HEK293 (cell line): ENCODE data around the gene NAA16.

ENCODE experiments used
- CTCF ChIA-PET: fragments of 350-600 bp; formaldehyde crosslinking; extraction: SDS; loops from one replicate; lab custom pipeline; 2021; ENCODE audit warnings: antibody characterized with exemption; lab: Yijun Ruan, JAX
- POLR2A ChIA-PET: fragments of 300-600 bp; formaldehyde crosslinking; extraction: SDS; loops from one replicate; lab custom pipeline; 2020; ENCODE audit warnings: antibody characterized with exemption, inconsistent platforms; lab: Yijun Ruan, JAX
- H3K27ac ChIP-seq: fragments of 200-500 bp; sonication (Bioruptor generic); 2 replicates; pipeline ENCODE4 v1.5.1; 2014; ENCODE audit warnings: low read depth, low read length, control low read depth, inconsistent platforms; ENCODE audit errors: extremely low read depth
- H3K36me3 ChIP-seq, 2 experiments: fragments of 200-500 bp in 1 of 2; sonication (Bioruptor generic) in 1 of 2; 1 replicate in 1 of 2; 2 replicates in 1 of 2; pipeline ENCODE4 v1.5.1; 2014 to 2017; ENCODE audit warnings: inconsistent platforms in 2 of 2, low read length in 2 of 2; ENCODE audit not compliant: control insufficient read depth in 2 of 2, insufficient read depth in 1 of 2
- H3K4me1 ChIP-seq: fragments of 200-500 bp; sonication (Bioruptor generic); 2 replicates; pipeline ENCODE4 v1.5.1; 2014; ENCODE audit warnings: mild to moderate bottlenecking, low read length, inconsistent platforms; ENCODE audit not compliant: control insufficient read depth, insufficient read depth
- H3K4me3 ChIP-seq: 2 replicates; pipeline ENCODE4 v1.5.1; 2011; ENCODE audit warnings: low read depth, mild to moderate bottlenecking, control low read depth, low read length, moderate library complexity
- H3K9me3 ChIP-seq: fragments of 200-500 bp; sonication (Bioruptor generic); 2 replicates; pipeline ENCODE4 v1.5.1; 2014; ENCODE audit warnings: low read depth, low read length, inconsistent platforms; ENCODE audit not compliant: control insufficient read depth, insufficient read depth
- BCL11B ChIP-seq: fragments of 450-650 bp; formaldehyde crosslinking; IDR thresholded peaks from 2 replicates; pipeline ENCODE4 v1.5.1; 2016; ENCODE audit warnings: low read depth, missing biosample characterization, missing genetic modification characterization
- HOXD13 ChIP-seq: sonication (generic); formaldehyde crosslinking; IDR thresholded peaks from 2 replicates; pipeline ENCODE4 v1.8.0; 2022; ENCODE audit warnings: missing genetic modification reagents, borderline replicate concordance
- KLF8 ChIP-seq: fragments of 450-650 bp; formaldehyde crosslinking; IDR thresholded peaks from 2 replicates; pipeline ENCODE4 v1.5.1; 2016; ENCODE audit warnings: missing biosample characterization, missing genetic modification characterization
- PRDM1 ChIP-seq: fragments of 450-650 bp; formaldehyde crosslinking; IDR thresholded peaks from 2 replicates; pipeline ENCODE4; 2016; ENCODE audit warnings: missing biosample characterization, missing genetic modification characterization
- SCRT2 ChIP-seq: fragments of 450-650 bp; formaldehyde crosslinking; IDR thresholded peaks from 2 replicates; pipeline ENCODE4 v1.5.1; 2016; ENCODE audit warnings: missing biosample characterization, missing genetic modification characterization
- SP2 ChIP-seq: fragments of 450-650 bp; formaldehyde crosslinking; IDR thresholded peaks from 2 replicates; pipeline ENCODE4 v1.5.1; 2016; ENCODE audit warnings: missing biosample characterization, missing genetic modification characterization
- ZBTB20 ChIP-seq: fragments of 450-650 bp; formaldehyde crosslinking; IDR thresholded peaks from 2 replicates; pipeline ENCODE4 v1.5.1; 2016; ENCODE audit warnings: missing biosample characterization, missing genetic modification characterization
- ZFP41 ChIP-seq: fragments of 450-650 bp; formaldehyde crosslinking; IDR thresholded peaks from 2 replicates; pipeline ENCODE4 v1.5.1; 2016; ENCODE audit warnings: missing biosample characterization, missing genetic modification characterization, borderline replicate concordance
- ZNF132 ChIP-seq: fragments of 450-650 bp; formaldehyde crosslinking; IDR thresholded peaks from 2 replicates; pipeline ENCODE4 v1.5.1; 2017; ENCODE audit warnings: missing biosample characterization, missing genetic modification characterization, borderline replicate concordance
- ZNF169 ChIP-seq: fragments of 450-650 bp; formaldehyde crosslinking; IDR thresholded peaks from 2 replicates; pipeline ENCODE4 v1.5.1; 2016; ENCODE audit warnings: missing biosample characterization, missing genetic modification characterization
- ZNF23 ChIP-seq: fragments of 450-650 bp; formaldehyde crosslinking; IDR thresholded peaks from 2 replicates; pipeline ENCODE4 v1.5.1; 2016; ENCODE audit warnings: missing biosample characterization, missing genetic modification characterization, borderline replicate concordance
- ZNF274 ChIP-seq, 2 experiments: fragments of 200-500 bp in 1 of 2; fragments of 450-650 bp in 1 of 2; sonication (Bioruptor generic) in 1 of 2; formaldehyde crosslinking in 1 of 2; IDR thresholded peaks; 2 replicates each; pipeline versions ENCODE4 v1.5.1 to v1.6.1; 2014 to 2016; ENCODE audit warnings: borderline replicate concordance in 1 of 2, inconsistent platforms in 1 of 2, low read length in 1 of 2, missing biosample characterization in 1 of 2, missing genetic modification characterization in 1 of 2
- ZNF341 ChIP-seq: fragments of 450-650 bp; formaldehyde crosslinking; IDR thresholded peaks from 2 replicates; pipeline ENCODE4; 2016; ENCODE audit warnings: low read depth, missing biosample characterization, missing genetic modification characterization
- ZNF404 ChIP-seq: fragments of 450-650 bp; formaldehyde crosslinking; IDR thresholded peaks from 2 replicates; pipeline ENCODE4 v1.5.1; 2017; ENCODE audit warnings: missing biosample characterization, missing genetic modification characterization
- ZNF433 ChIP-seq: fragments of 450-650 bp; formaldehyde crosslinking; IDR thresholded peaks from 2 replicates; pipeline ENCODE4 v1.5.1; 2016; ENCODE audit warnings: missing biosample characterization, missing genetic modification characterization, low read depth
- ZNF473 ChIP-seq: fragments of 450-650 bp; formaldehyde crosslinking; IDR thresholded peaks from 2 replicates; pipeline ENCODE4 v1.5.1; 2017; ENCODE audit warnings: missing biosample characterization, missing genetic modification characterization
- ZNF558 ChIP-seq: fragments of 450-650 bp; formaldehyde crosslinking; IDR thresholded peaks from 2 replicates; pipeline ENCODE4 v1.5.1; 2016; ENCODE audit warnings: missing biosample characterization, missing genetic modification characterization
- ZNF623 ChIP-seq: fragments of 450-650 bp; formaldehyde crosslinking; IDR thresholded peaks from 2 replicates; pipeline ENCODE4 v1.5.1; 2016; ENCODE audit warnings: missing biosample characterization, missing genetic modification characterization
- ZNF76 ChIP-seq: fragments of 450-650 bp; formaldehyde crosslinking; IDR thresholded peaks from 2 replicates; pipeline ENCODE4; 2016; ENCODE audit warnings: low read depth, missing biosample characterization, missing genetic modification characterization, borderline replicate concordance
- ZNF777 ChIP-seq: fragments of 450-650 bp; formaldehyde crosslinking; IDR thresholded peaks from 2 replicates; pipeline ENCODE4 v1.5.1; 2017; ENCODE audit warnings: missing biosample characterization, missing genetic modification characterization, borderline replicate concordance
- ZNF792 ChIP-seq: fragments of 450-650 bp; formaldehyde crosslinking; IDR thresholded peaks from 2 replicates; pipeline ENCODE4 v1.5.1; 2016; ENCODE audit warnings: missing biosample characterization, missing genetic modification characterization
- ZNF830 ChIP-seq: fragments of 450-650 bp; IDR thresholded peaks from 2 replicates; pipeline ENCODE4 v1.5.0; 2018; ENCODE audit warnings: missing biosample characterization, missing genetic modification characterization, low read depth, mild to moderate bottlenecking, moderate library complexity
- ZNF843 ChIP-seq: fragments of 450-650 bp; formaldehyde crosslinking; IDR thresholded peaks from 2 replicates; pipeline ENCODE4 v1.5.1; 2016; ENCODE audit warnings: missing biosample characterization, missing genetic modification characterization
- TF ChIP-seq, protein P1 (sequence below): sonication (generic); formaldehyde crosslinking; IDR thresholded peaks from 2 replicates; pipeline ENCODE4 v1.8.1; 2022; ENCODE audit warnings: mild to moderate bottlenecking, moderate library complexity, missing genetic modification reagents
- TF ChIP-seq, protein P2 (sequence below): fragments of 450-650 bp; formaldehyde crosslinking; IDR thresholded peaks from 2 replicates; pipeline ENCODE4 v1.5.1; 2016; ENCODE audit warnings: missing biosample characterization, missing genetic modification characterization
- TF ChIP-seq, protein P3 (sequence below): fragments of 450-650 bp; formaldehyde crosslinking; IDR thresholded peaks from 2 replicates; pipeline ENCODE4 v1.5.1; 2016; ENCODE audit warnings: missing biosample characterization, missing genetic modification characterization
- TF ChIP-seq, protein P4 (sequence below): fragments of 450-650 bp; IDR thresholded peaks from 2 replicates; pipeline ENCODE4 v1.5.1; 2018; ENCODE audit warnings: missing biosample characterization, missing genetic modification characterization

NAA16 gene

DNA sequence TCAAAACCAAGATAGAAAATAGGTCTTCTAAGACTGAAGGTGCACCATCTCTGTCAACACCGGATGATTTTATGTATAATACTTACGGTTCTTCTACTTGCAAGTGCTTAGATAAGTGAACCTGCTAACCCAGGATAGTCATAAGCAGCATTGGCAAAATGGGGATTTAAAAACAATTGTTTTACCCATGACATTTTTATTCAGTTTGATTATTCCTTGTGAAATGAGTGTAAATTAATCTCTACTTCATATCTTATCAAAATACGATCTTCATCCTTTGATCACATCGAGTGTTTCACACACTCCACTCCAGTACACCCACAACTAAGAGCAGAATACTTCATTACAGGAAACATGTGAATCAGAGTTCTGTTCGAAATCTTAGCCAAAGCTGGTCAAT, 24.7 kb upstream of the NAA16 start:
- CTCF ChIA-PET = no interaction called here
- POLR2A ChIA-PET = no interaction called here
- Histone ChIP-seq H3K9me3 (no peaks in the 10 kb centered on the region), H3K4me3 (no peak overlapping the region), H3K36me3 (no peaks in the 10 kb centered on the region), H3K27ac (no peak overlapping the region)
- no peak for TF ChIP-seq ZNF404
- no peak for TF ChIP-seq ZBTB20 (tag by site-specific recombination)
- TF ChIP-seq, protein P1, sequence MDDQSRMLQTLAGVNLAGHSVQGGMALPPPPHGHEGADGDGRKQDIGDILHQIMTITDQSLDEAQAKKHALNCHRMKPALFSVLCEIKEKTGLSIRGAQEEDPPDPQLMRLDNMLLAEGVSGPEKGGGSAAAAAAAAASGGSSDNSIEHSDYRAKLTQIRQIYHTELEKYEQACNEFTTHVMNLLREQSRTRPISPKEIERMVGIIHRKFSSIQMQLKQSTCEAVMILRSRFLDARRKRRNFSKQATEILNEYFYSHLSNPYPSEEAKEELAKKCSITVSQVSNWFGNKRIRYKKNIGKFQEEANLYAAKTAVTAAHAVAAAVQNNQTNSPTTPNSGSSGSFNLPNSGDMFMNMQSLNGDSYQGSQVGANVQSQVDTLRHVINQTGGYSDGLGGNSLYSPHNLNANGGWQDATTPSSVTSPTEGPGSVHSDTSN (CRISPR knock-in tag) = no peak
- no peak for TF ChIP-seq ZNF76 (tag by site-specific recombination)
- TF ChIP-seq, protein P2, sequence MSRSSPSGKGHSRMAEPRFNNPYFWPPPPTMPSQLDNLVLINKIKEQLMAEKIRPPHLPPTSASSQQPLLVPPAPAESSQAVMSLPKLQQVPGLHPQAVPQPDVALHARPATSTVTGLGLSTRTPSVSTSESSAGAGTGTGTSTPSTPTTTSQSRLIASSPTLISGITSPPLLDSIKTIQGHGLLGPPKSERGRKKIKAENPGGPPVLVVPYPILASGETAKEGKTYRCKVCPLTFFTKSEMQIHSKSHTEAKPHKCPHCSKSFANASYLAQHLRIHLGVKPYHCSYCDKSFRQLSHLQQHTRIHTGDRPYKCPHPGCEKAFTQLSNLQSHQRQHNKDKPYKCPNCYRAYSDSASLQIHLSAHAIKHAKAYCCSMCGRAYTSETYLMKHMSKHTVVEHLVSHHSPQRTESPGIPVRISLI (tag by site-specific recombination) = no peak
- TF ChIP-seq ZNF473 (tag by site-specific recombination) = no peak
- TF ChIP-seq ZNF777 (tag by site-specific recombination) = no peak
- TF ChIP-seq, all 188 proteins: peak for 0
- no peaks in the 10 kb centered on the region for H3K4me1 ChIP-seq

DNA sequence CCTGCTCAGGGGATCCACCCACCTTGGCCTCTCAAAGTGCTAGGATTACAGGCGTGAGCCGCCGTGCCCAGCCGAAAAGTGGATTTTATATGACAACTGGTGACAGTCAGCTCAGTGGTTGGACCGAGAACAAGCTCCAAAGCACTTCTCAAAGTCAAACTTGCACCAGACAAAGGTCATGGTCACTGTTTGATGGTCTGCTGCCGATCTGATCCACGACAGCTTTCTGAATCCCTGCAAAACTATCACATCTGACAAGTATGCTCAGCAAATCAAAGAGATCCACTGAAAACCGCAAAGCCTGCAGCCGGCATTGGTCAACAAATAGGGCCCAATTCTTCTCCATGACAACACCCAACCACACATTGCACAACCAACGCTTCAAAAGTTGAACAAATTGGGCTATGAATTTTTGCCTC, 21.6 kb upstream of the NAA16 start:
- ChIA-PET POLR2A (no interaction called here), CTCF (no interaction called here)
- H3K4me3 ChIP-seq = no peak overlapping the region
- H3K4me1 ChIP-seq = no peaks in the 10 kb centered on the region
- TF ChIP-seq SP2 = no peak
- TF ChIP-seq PRDM1 (tag by site-specific recombination) = no peak
- TF ChIP-seq ZNF792 = no peak
- TF ChIP-seq ZNF830 = no peak
- TF ChIP-seq ZNF132 = no peak
- no peak for TF ChIP-seq ZNF23 (tag by site-specific recombination)
- no peak for TF ChIP-seq ZNF558
- no peak for TF ChIP-seq BCL11B (tag by site-specific recombination)
- TF ChIP-seq, protein P3, sequence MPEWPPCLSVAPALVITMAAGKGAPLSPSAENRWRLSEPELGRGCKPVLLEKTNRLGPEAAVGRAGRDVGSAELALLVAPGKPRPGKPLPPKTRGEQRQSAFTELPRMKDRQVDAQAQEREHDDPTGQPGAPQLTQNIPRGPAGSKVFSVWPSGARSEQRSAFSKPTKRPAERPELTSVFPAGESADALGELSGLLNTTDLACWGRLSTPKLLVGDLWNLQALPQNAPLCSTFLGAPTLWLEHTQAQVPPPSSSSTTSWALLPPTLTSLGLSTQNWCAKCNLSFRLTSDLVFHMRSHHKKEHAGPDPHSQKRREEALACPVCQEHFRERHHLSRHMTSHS (tag by site-specific recombination) = no peak
- no peak for TF ChIP-seq KLF8 (tag by site-specific recombination)
- TF ChIP-seq SCRT2 (tag by site-specific recombination) = no peak
- TF ChIP-seq ZFP41 (tag by site-specific recombination) = no peak
- TF ChIP-seq ZNF623 (tag by site-specific recombination) = no peak
- no peak for TF ChIP-seq ZNF341 (tag by site-specific recombination)
- TF ChIP-seq, protein P4, sequence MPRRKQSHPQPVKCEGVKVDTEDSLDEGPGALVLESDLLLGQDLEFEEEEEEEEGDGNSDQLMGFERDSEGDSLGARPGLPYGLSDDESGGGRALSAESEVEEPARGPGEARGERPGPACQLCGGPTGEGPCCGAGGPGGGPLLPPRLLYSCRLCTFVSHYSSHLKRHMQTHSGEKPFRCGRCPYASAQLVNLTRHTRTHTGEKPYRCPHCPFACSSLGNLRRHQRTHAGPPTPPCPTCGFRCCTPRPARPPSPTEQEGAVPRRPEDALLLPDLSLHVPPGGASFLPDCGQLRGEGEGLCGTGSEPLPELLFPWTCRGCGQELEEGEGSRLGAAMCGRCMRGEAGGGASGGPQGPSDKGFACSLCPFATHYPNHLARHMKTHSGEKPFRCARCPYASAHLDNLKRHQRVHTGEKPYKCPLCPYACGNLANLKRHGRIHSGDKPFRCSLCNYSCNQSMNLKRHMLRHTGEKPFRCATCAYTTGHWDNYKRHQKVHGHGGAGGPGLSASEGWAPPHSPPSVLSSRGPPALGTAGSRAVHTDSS (tag by site-specific recombination) = no peak
- no peak for TF ChIP-seq HOXD13 (CRISPR knock-in tag)
- TF ChIP-seq ZNF433 (tag by site-specific recombination) = no peak
- no peak for TF ChIP-seq ZNF274 (IDR thresholded peaks at IDR 0.05; ENCODE audit: low read length)
- no peak for TF ChIP-seq ZNF274 (tag by site-specific recombination; IDR thresholded peaks at IDR 0.05; ENCODE audit: borderline replicate concordance)
- TF ChIP-seq ZNF169 (tag by site-specific recombination) = no peak
- no peak for TF ChIP-seq ZNF843 (tag by site-specific recombination)
- no peaks in the 10 kb centered on the region for H3K9me3 ChIP-seq
- H3K36me3 ChIP-seq = no peaks in the 10 kb centered on the region
- no peak overlapping the region for H3K27ac ChIP-seq
